Measurements from ENCODE around the gene LRRFIP1.

The LRRFIP1 gene

DNA sequence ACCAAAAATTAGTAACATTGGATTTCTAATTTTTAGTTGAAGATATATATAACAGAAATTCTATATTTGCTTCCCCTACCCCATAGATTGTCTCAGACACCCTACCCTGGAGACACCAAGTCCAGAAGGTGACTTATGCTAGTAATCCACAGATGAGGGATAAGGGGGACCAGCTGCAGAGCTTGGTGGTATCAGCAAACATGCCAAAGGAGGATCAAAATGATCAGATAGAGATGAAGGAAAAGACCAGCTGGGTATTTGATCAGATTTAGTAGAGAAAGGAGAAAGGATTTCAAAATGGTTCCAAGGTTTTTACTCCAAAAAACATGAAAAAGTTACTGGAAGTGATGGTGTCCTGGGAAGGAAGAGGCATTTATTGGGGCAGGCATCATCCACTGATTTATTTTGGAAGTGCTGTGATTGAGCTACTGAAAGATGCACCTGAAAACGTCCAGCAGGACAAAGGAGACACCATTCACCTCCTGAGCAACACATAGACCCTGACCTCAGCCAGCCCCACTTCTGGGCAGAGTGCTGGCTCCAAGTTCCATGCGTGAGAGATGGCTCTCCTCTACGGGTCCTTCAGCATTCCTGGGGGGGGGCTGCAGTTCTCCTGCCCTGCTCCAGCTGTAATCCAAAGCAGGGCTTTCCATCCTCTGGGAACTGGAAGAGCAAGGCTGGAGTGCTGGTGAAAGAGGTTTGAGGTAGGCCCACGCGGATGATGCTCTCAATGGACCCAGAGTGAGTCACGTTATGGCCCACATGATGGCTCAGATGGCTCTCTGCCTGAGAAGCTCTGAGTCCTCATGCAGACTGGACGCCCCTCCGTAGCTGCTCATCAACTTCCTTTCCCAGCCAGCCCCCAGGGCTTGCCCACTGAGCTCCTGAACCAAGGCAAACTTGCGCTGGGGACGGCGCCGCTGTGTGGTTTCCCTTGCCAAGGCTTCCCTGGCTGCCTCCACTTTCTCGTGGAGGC, 3.7 kb upstream of the LRRFIP1 start:
- TF ChIP-seq FOXM1 (IDR thresholded peaks at IDR 0.05; ENCODE audit: borderline replicate concordance, low read depth) (no peak), TAF1 (IDR thresholded peaks at IDR 0.05; ENCODE audit: low read depth) (no peak), YY1 (IDR thresholded peaks at IDR 0.05; ENCODE audit: low read depth) (no peak), USF1 (IDR thresholded peaks at IDR 0.05) (no peak), EP300 (IDR thresholded peaks at IDR 0.05; ENCODE audit: borderline replicate concordance) (no peak), NFIC (IDR thresholded peaks at IDR 0.05) (no peak), CEBPB (IDR thresholded peaks at IDR 0.05) (no peak), EGR1 (IDR thresholded peaks at IDR 0.05) (no peak), RAD21 (IDR thresholded peaks at IDR 0.05; ENCODE audit: low read depth) (no peak), TCF12 (IDR thresholded peaks at IDR 0.05; ENCODE audit: low read depth) (no peak), ZBTB7A (IDR thresholded peaks at IDR 0.05; ENCODE audit: low read depth) (no peak), CREB1 (IDR thresholded peaks at IDR 0.05; ENCODE audit: low read depth) (no peak), TEAD4 (IDR thresholded peaks at IDR 0.05) (no peak)
- TF ChIP-seq, protein P1, sequence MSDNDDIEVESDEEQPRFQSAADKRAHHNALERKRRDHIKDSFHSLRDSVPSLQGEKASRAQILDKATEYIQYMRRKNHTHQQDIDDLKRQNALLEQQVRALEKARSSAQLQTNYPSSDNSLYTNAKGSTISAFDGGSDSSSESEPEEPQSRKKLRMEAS (IDR thresholded peaks at IDR 0.05), result no peak
- TF ChIP-seq, protein P2, sequence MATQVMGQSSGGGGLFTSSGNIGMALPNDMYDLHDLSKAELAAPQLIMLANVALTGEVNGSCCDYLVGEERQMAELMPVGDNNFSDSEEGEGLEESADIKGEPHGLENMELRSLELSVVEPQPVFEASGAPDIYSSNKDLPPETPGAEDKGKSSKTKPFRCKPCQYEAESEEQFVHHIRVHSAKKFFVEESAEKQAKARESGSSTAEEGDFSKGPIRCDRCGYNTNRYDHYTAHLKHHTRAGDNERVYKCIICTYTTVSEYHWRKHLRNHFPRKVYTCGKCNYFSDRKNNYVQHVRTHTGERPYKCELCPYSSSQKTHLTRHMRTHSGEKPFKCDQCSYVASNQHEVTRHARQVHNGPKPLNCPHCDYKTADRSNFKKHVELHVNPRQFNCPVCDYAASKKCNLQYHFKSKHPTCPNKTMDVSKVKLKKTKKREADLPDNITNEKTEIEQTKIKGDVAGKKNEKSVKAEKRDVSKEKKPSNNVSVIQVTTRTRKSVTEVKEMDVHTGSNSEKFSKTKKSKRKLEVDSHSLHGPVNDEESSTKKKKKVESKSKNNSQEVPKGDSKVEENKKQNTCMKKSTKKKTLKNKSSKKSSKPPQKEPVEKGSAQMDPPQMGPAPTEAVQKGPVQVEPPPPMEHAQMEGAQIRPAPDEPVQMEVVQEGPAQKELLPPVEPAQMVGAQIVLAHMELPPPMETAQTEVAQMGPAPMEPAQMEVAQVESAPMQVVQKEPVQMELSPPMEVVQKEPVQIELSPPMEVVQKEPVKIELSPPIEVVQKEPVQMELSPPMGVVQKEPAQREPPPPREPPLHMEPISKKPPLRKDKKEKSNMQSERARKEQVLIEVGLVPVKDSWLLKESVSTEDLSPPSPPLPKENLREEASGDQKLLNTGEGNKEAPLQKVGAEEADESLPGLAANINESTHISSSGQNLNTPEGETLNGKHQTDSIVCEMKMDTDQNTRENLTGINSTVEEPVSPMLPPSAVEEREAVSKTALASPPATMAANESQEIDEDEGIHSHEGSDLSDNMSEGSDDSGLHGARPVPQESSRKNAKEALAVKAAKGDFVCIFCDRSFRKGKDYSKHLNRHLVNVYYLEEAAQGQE (IDR thresholded peaks at IDR 0.05; ENCODE audit: low read depth), result no peak

- TF ChIP-seq RAD21 (IDR thresholded peaks at IDR 0.05; ENCODE audit: low read depth) (peak; percentile 14; the same call in 1 of the 2 replicates), TCF12 (IDR thresholded peaks at IDR 0.05; ENCODE audit: low read depth) (no peak)
These were observed 2.8 kb upstream of the LRRFIP1 start for GRCh38 chr2:237624565-237624964.

GRCh38 chr2:237625216-237625705, 2.1 kb upstream of the LRRFIP1 start:
- TF ChIP-seq CEBPB (IDR thresholded peaks at IDR 0.05), result no peak
- no peak for TF ChIP-seq EP300 (IDR thresholded peaks at IDR 0.05; ENCODE audit: borderline replicate concordance)
- TF ChIP-seq EGR1 (IDR thresholded peaks at IDR 0.05), result no peak
- TF ChIP-seq, protein P1 (IDR thresholded peaks at IDR 0.05), result no peak
- TF ChIP-seq RAD21 (IDR thresholded peaks at IDR 0.05; ENCODE audit: low read depth), result no peak
- no peak for TF ChIP-seq TAF1 (IDR thresholded peaks at IDR 0.05; ENCODE audit: low read depth)
- TF ChIP-seq TEAD4 (IDR thresholded peaks at IDR 0.05), result no peak
- no peak for TF ChIP-seq USF1 (IDR thresholded peaks at IDR 0.05)
- TF ChIP-seq FOXM1 (IDR thresholded peaks at IDR 0.05; ENCODE audit: borderline replicate concordance, low read depth), result no peak
- TF ChIP-seq NFIC (IDR thresholded peaks at IDR 0.05), result no peak
- no peak for TF ChIP-seq ZBTB7A (IDR thresholded peaks at IDR 0.05; ENCODE audit: low read depth)
- TF ChIP-seq CREB1 (IDR thresholded peaks at IDR 0.05; ENCODE audit: low read depth), result no peak
- no peak for TF ChIP-seq YY1 (IDR thresholded peaks at IDR 0.05; ENCODE audit: low read depth)
- no peak for TF ChIP-seq TCF12 (IDR thresholded peaks at IDR 0.05; ENCODE audit: low read depth)
- TF ChIP-seq, protein P2 (IDR thresholded peaks at IDR 0.05; ENCODE audit: low read depth), result no peak

GRCh38 chr2:237625777-237626176, 1.6 kb upstream of the LRRFIP1 start:
- no peak for TF ChIP-seq FOXM1 (IDR thresholded peaks at IDR 0.05; ENCODE audit: borderline replicate concordance, low read depth)
- TF ChIP-seq USF1 (IDR thresholded peaks at IDR 0.05), result no peak
- TF ChIP-seq EP300 (IDR thresholded peaks at IDR 0.05; ENCODE audit: borderline replicate concordance), result no peak
- TF ChIP-seq CEBPB (IDR thresholded peaks at IDR 0.05), result no peak
- no peak for TF ChIP-seq YY1 (IDR thresholded peaks at IDR 0.05; ENCODE audit: low read depth)
- no peak for TF ChIP-seq RAD21 (IDR thresholded peaks at IDR 0.05; ENCODE audit: low read depth)
- no peak for TF ChIP-seq EGR1 (IDR thresholded peaks at IDR 0.05)
- TF ChIP-seq ZBTB7A (IDR thresholded peaks at IDR 0.05; ENCODE audit: low read depth), result no peak
- TF ChIP-seq, protein P1 (IDR thresholded peaks at IDR 0.05), result no peak
- TF ChIP-seq NFIC (IDR thresholded peaks at IDR 0.05), result no peak
